Activated T-helper 17 cell treated with anti-CD3 and anti-CD28 coated beads, Interleukin-2, amount 50 U/mL, for 72 hours (primary cell): ENCODE measurements around the gene GYPE. TPM values are rescaled to one million over a fixed set of nuclear protein-coding genes. Genes with fewer than 3 reads are reported as not detected.
"Not testable (repeated sequence)": the region's sequence is repeated elsewhere in the genome, so short reads cannot be mapped to it uniquely, and the experiment has no call there.

ENCODE experiments used
- ATAC-seq: fragments of 150-1000 bp; cut with Tn5 transposase; replicated peaks from 2 replicates; pipeline ENCODE4 v1.10.0; 2021; ENCODE audit warnings: mild to moderate bottlenecking, moderate library complexity
- H3K27ac Mint-ChIP-seq: one replicate; pipeline ENCODE4 v1.8.0; 2022; ENCODE audit warnings: mixed read lengths
- H3K27me3 Mint-ChIP-seq: one replicate; pipeline ENCODE4 v1.8.0; 2022; ENCODE audit warnings: mixed read lengths
- H3K36me3 Mint-ChIP-seq: one replicate; pipeline ENCODE4 v1.8.0; 2022; ENCODE audit warnings: low read depth, mild to moderate bottlenecking, mixed read lengths
- H3K4me1 Mint-ChIP-seq: one replicate; pipeline ENCODE4 v1.8.0; 2022; ENCODE audit warnings: mixed read lengths
- H3K4me3 Mint-ChIP-seq: one replicate; pipeline ENCODE4 v1.8.0; 2022; ENCODE audit warnings: mild to moderate bottlenecking, mixed read lengths
- H3K9me3 Mint-ChIP-seq: one replicate; pipeline ENCODE4 v1.8.0; 2022; ENCODE audit warnings: mixed read lengths
- total RNA-seq, 2 donors: library from RNA; stranded (reverse); gene quantifications; one replicate each; pipeline ENCODE4 v1.2.3, GENCODE V29; 2022

The GYPE gene
- total RNA-seq: not detected

GRCh38 chr4:143905440-143905839, at the start of gene GYPE:
GYPE (minus strand) TSS chr4:143905559; CDS start chr4:143905507, 52 bp downstream.
- not testable (repeated sequence) for ATAC-seq, H3K36me3 Mint-ChIP-seq, H3K4me1 Mint-ChIP-seq, H3K4me3 Mint-ChIP-seq, H3K9me3 Mint-ChIP-seq, H3K27ac Mint-ChIP-seq
- H3K27me3 Mint-ChIP-seq: peaks cover 13% of the 10 kb centered on the region

DNA sequence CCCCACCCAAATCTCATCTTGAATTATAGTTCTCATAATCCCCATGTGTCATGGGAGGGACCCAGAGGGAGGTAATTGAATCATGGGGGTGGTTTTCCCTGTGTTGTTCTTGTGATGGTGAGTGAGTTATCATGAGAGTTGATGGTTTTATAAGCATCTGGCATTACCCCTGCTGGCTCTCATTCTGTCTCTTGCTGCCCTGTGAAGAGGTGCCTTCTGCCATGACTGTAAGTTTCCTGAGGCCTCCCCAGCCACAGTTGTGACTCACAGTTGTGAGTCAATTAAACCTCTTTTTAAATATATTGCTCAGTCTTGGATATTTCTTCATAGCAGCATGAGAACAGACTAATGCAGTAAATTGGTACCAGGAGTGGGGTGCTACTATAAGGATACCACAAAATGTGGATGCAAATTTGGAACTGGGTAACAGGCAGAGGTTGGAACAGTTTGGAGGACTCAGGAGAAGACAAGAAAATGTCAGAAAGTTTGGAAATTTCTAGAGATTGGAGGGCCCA, 46.2 kb upstream of the GYPE start:
- ATAC-seq: peak; percentile 65
- not testable (repeated sequence) for H3K27me3 Mint-ChIP-seq, H3K4me1 Mint-ChIP-seq, H3K36me3 Mint-ChIP-seq, H3K27ac Mint-ChIP-seq, H3K9me3 Mint-ChIP-seq, H3K4me3 Mint-ChIP-seq

GRCh38 chr4:143950967-143951366, 45.6 kb upstream of the GYPE start:
- not testable (repeated sequence) for H3K27me3 Mint-ChIP-seq, H3K9me3 Mint-ChIP-seq, H3K27ac Mint-ChIP-seq, H3K4me1 Mint-ChIP-seq, H3K36me3 Mint-ChIP-seq, ATAC-seq, H3K4me3 Mint-ChIP-seq

- ATAC-seq: peak; percentile 24
- not testable (repeated sequence) for H3K36me3 Mint-ChIP-seq, H3K27ac Mint-ChIP-seq, H3K4me1 Mint-ChIP-seq, H3K4me3 Mint-ChIP-seq, H3K9me3 Mint-ChIP-seq, H3K27me3 Mint-ChIP-seq
Observed at GRCh38 chr4:143950185-143950584, 44.8 kb upstream of the GYPE start.

GRCh38 chr4:143947493-143947892, 42.1 kb upstream of the GYPE start:
- not testable (repeated sequence) for H3K27ac Mint-ChIP-seq, H3K4me1 Mint-ChIP-seq, ATAC-seq, H3K36me3 Mint-ChIP-seq, H3K4me3 Mint-ChIP-seq, H3K27me3 Mint-ChIP-seq, H3K9me3 Mint-ChIP-seq

- not testable (repeated sequence) for H3K4me1 Mint-ChIP-seq, H3K27me3 Mint-ChIP-seq, H3K27ac Mint-ChIP-seq, ATAC-seq, H3K9me3 Mint-ChIP-seq, H3K4me3 Mint-ChIP-seq, H3K36me3 Mint-ChIP-seq
Observed at GRCh38 chr4:143940708-143941107, 35.3 kb upstream of the GYPE start.

GRCh38 chr4:143939528-143939927, 34.2 kb upstream of the GYPE start:
- no peaks in the 10 kb centered on the region for H3K36me3 Mint-ChIP-seq
- H3K27ac Mint-ChIP-seq: no peak overlapping the region
- no peak for ATAC-seq
- no peak overlapping the region for H3K4me3 Mint-ChIP-seq
- H3K9me3 Mint-ChIP-seq: peaks cover 3% of the 10 kb centered on the region
- no peaks in the 10 kb centered on the region for H3K27me3 Mint-ChIP-seq
- no peaks in the 10 kb centered on the region for H3K4me1 Mint-ChIP-seq

DNA sequence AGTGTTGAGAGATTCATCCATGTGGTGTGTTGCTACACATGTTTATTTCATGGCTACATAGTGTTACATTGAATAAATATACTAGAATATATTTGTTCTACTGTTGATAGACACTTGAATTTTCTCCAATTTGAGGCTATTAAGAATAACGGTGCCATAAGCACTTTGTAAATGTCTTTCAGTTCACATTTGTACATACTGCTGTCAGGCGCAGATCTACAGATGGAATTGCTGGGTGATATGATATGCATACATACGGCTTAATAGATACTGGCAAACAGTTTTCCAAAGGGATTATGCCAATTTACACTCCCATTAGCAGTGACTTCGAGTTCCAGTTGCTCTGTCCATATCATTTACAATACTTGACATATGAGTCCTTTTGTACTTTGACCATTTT, 33.5 kb upstream of the GYPE start:
- not testable (repeated sequence) for H3K9me3 Mint-ChIP-seq, H3K36me3 Mint-ChIP-seq, H3K27ac Mint-ChIP-seq, H3K4me3 Mint-ChIP-seq, H3K4me1 Mint-ChIP-seq, ATAC-seq, H3K27me3 Mint-ChIP-seq

GRCh38 chr4:143921181-143921580, 15.8 kb upstream of the GYPE start:
- Mint-ChIP-seq H3K4me3 (no peak overlapping the region), H3K27ac (no peak overlapping the region), H3K9me3 (peaks cover 5% of the 10 kb centered on the region), H3K36me3 (no peaks in the 10 kb centered on the region), H3K27me3 (peaks cover 3% of the 10 kb centered on the region), H3K4me1 (no peaks in the 10 kb centered on the region)
- ATAC-seq: no peak

DNA sequence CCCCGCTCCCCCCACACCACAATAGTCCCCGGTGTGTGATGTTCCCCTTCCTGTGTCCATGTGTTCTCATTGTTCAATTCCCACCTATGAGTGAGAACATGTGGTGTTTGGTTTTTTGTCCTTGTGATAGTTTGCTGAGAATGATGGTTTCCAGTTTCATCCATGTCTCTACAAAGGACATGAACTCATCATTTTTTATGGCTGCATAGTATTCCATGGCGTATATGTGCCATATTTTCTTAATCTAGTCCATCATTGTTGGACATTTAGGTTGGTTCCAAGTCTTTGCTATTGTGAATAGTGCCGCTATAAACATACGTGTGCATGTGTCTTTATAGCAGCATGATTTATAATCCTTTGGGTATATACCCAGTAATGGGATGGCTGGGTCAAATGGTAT, 11.1 kb upstream of the GYPE start:
- not testable (repeated sequence) for H3K9me3 Mint-ChIP-seq, H3K4me1 Mint-ChIP-seq, H3K4me3 Mint-ChIP-seq, H3K27ac Mint-ChIP-seq, H3K27me3 Mint-ChIP-seq, H3K36me3 Mint-ChIP-seq, ATAC-seq

- not testable (repeated sequence) for ATAC-seq, H3K36me3 Mint-ChIP-seq, H3K4me1 Mint-ChIP-seq, H3K27ac Mint-ChIP-seq, H3K9me3 Mint-ChIP-seq
- Mint-ChIP-seq H3K4me3 (peak overlapping the region; percentile 45), H3K27me3 (peaks cover 19% of the 10 kb centered on the region)
Observed at GRCh38 chr4:143912478-143912877, 7.1 kb upstream of the GYPE start.

DNA sequence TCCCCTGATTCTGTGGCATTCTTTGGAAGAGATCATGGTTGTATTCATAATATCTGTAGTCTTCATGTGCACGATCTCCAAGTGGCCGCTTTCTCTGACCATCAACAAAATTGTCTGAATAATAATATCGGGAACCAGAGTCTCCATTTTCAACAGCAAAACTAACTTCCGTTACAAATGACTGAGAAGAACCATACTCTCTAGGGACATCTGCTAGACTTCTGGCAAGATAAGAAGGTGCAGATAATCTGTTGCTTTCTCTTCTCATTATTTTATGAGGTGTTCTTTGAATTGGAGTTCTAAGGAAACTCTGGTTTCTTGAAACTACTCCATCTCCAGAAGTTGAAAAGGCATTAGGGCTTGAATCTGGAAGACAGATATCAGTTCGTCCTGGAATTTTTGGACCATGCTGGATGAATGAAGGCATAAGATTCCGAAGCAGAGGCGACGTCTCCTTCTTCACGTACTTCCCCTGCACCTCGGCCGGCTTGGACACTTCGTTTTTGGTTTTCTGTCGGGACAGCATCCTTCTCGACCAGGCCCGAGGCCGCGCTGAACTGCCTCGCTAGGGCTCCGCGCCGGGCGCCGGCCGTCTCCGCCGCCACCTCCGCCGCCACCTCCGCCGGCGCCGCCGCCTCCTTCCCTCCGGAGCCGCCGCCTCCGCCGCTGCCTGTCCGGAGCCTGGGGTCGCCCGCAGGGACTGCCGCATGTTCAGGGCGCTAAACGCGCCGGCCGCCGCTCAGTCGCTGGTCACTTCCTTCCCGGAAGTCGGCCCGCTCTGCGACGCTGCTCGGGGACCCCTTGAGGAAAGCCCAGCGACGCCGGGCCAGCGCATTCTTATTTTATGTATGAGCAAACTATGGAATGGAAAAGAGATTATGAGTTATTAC, 6.4 kb upstream of the GYPE start:
- H3K9me3 Mint-ChIP-seq, H3K27ac Mint-ChIP-seq, H3K4me1 Mint-ChIP-seq, H3K36me3 Mint-ChIP-seq: not testable (repeated sequence)
- H3K27me3 Mint-ChIP-seq: peaks cover 18% of the 10 kb centered on the region
- H3K4me3 Mint-ChIP-seq: peak overlapping the region; percentile 45
- ATAC-seq: peak; percentile 31

GRCh38 chr4:143910906-143911305, 5.5 kb upstream of the GYPE start:
- ATAC-seq: not testable (repeated sequence)

GRCh38 chr4:143907811-143908210, 2.5 kb upstream of the GYPE start:
- ATAC-seq: peak; percentile 38
- H3K4me3 Mint-ChIP-seq, H3K36me3 Mint-ChIP-seq, H3K9me3 Mint-ChIP-seq, H3K4me1 Mint-ChIP-seq, H3K27ac Mint-ChIP-seq: not testable (repeated sequence)
- peaks cover 17% of the 10 kb centered on the region for H3K27me3 Mint-ChIP-seq

More at GRCh38 chr4:143910906-143911305, 5.5 kb upstream of the GYPE start:
- H3K27ac Mint-ChIP-seq, H3K4me3 Mint-ChIP-seq, H3K36me3 Mint-ChIP-seq, H3K9me3 Mint-ChIP-seq, H3K4me1 Mint-ChIP-seq: not testable (repeated sequence)
- peaks cover 21% of the 10 kb centered on the region for H3K27me3 Mint-ChIP-seq

GRCh38 chr4:143904431-143904830, 928 bp downstream of the GYPE start:
- not testable (repeated sequence) for H3K27me3 Mint-ChIP-seq, H3K4me3 Mint-ChIP-seq, H3K4me1 Mint-ChIP-seq, ATAC-seq, H3K9me3 Mint-ChIP-seq, H3K36me3 Mint-ChIP-seq, H3K27ac Mint-ChIP-seq
